HEK293T (cell line): ENCODE measurements around the gene SNX9.
A peak's percentile ranks its signal among the peaks of the same experiment; 100 is the strongest.

Experiments
- CTCF ChIA-PET: fragments of 350-600 bp; formaldehyde crosslinking; extraction: SDS; loops from one replicate; lab custom pipeline; 2021; ENCODE audit warnings: antibody characterized with exemption, inconsistent platforms; lab: Yijun Ruan, JAX
- POLR2A ChIA-PET: fragments of 350-600 bp; formaldehyde crosslinking; extraction: SDS; loops from one replicate; lab custom pipeline; 2020; ENCODE audit warnings: antibody characterized with exemption, inconsistent platforms; lab: Yijun Ruan, JAX
- DNase-seq: peaks from one replicate; pipeline ENCODE4 v3.0.0; 2012; ENCODE audit warnings: mixed read lengths; ENCODE audit errors: extremely low spot score
- ARNT ChIP-seq: fragments of 450-650 bp; IDR thresholded peaks from 2 replicates; pipeline ENCODE4 v1.6.1; 2017; ENCODE audit warnings: mild to moderate bottlenecking
- BHLHE40 ChIP-seq: fragments of 450-650 bp; IDR thresholded peaks from 2 replicates; pipeline ENCODE4 v1.6.1; 2016; ENCODE audit warnings: mild to moderate bottlenecking, moderate library complexity, borderline replicate concordance
- CTBP1 ChIP-seq: fragments of 450-650 bp; IDR thresholded peaks from 2 replicates; pipeline ENCODE4 v1.6.1; 2016; ENCODE audit warnings: borderline replicate concordance
- ELF4 ChIP-seq: fragments of 450-650 bp; IDR thresholded peaks from 2 replicates; pipeline ENCODE4 v1.6.1; 2017; ENCODE audit warnings: antibody characterized with exemption
- FOXA1 ChIP-seq: fragments of 450-650 bp; IDR thresholded peaks from 2 replicates; pipeline ENCODE4 v1.6.1; 2016; ENCODE audit warnings: mild to moderate bottlenecking
- FOXK2 ChIP-seq: fragments of 450-650 bp; IDR thresholded peaks from 2 replicates; pipeline ENCODE4 v1.6.1; 2016; ENCODE audit warnings: mild to moderate bottlenecking
- FOXM1 ChIP-seq: fragments of 450-650 bp; IDR thresholded peaks from 2 replicates; pipeline ENCODE4 v1.6.1; 2017; ENCODE audit warnings: mild to moderate bottlenecking, borderline replicate concordance
- HDGF ChIP-seq: fragments of 450-650 bp; IDR thresholded peaks from 2 replicates; pipeline ENCODE4 v1.6.1; 2017; ENCODE audit warnings: antibody characterized with exemption, borderline replicate concordance
- L3MBTL2 ChIP-seq: fragments of 450-650 bp; conservative IDR thresholded peaks from 2 replicates; pipeline ENCODE4 v1.6.1; 2016; ENCODE audit warnings: mild to moderate bottlenecking
- LEF1 ChIP-seq: fragments of 450-650 bp; IDR thresholded peaks from 2 replicates; pipeline ENCODE4 v1.6.1; 2017; ENCODE audit warnings: mild to moderate bottlenecking, borderline replicate concordance
- NFRKB ChIP-seq: fragments of 450-650 bp; IDR thresholded peaks from 2 replicates; pipeline ENCODE4 v1.6.1; 2016; ENCODE audit warnings: mild to moderate bottlenecking, moderate library complexity
- PKNOX1 ChIP-seq: fragments of 450-650 bp; IDR thresholded peaks from 2 replicates; pipeline ENCODE4 v1.6.1; 2016
- SP1 ChIP-seq: fragments of 450-650 bp; IDR thresholded peaks from 2 replicates; pipeline ENCODE4 v1.6.1; 2017
- SUZ12 ChIP-seq: fragments of 450-650 bp; IDR thresholded peaks from 2 replicates; pipeline ENCODE4 v1.6.1; 2016; ENCODE audit warnings: mild to moderate bottlenecking
- TARDBP ChIP-seq: fragments of 450-650 bp; IDR thresholded peaks from 2 replicates; pipeline ENCODE4 v1.6.1; 2016
- ZNF384 ChIP-seq: fragments of 450-650 bp; IDR thresholded peaks from 2 replicates; pipeline ENCODE4 v1.6.1; 2016

SNX9 gene

GRCh38 chr6:157984128-157984527 is 161.1 kb downstream of the SNX9 start:
- POLR2A ChIA-PET, result interaction anchor here (0.8 to 1.0 kb wide), 2 partner anchors 84 to 92 kb away, joined by 3 to 4 read pairs; no protein-coding TSS in a partner anchor
- DNase-seq, result no peak
- CTCF ChIA-PET, result interaction anchor here (0.6 to 1.6 kb wide), 3 partner anchors 43 to 88 kb away, joined by 3 to 5 read pairs (median 4); no protein-coding TSS in a partner anchor
- TF ChIP-seq FOXM1 (no peak), FOXK2 (no peak), SP1 (no peak), BHLHE40 (no peak), FOXA1 (no peak), SUZ12 (no peak)

GRCh38 chr6:157984686-157985225 is 161.7 kb downstream of the SNX9 start:
- no peak for TF ChIP-seq CTBP1
- TF ChIP-seq ELF4, result no peak
- TF ChIP-seq ZNF384, result no peak
- TF ChIP-seq SUZ12, result no peak
- TF ChIP-seq FOXM1, result no peak
- TF ChIP-seq LEF1, result no peak
- TF ChIP-seq HDGF, result no peak
- no peak for TF ChIP-seq SP1
- no peak for TF ChIP-seq ARNT
- no peak for TF ChIP-seq TARDBP
- no peak for TF ChIP-seq FOXA1
- no peak for TF ChIP-seq NFRKB
- no peak for TF ChIP-seq BHLHE40
- no peak for TF ChIP-seq L3MBTL2
- no peak for TF ChIP-seq PKNOX1
- no peak for DNase-seq
- CTCF ChIA-PET, result interaction anchor here (0.6 to 1.6 kb wide), 3 partner anchors 42 to 88 kb away, joined by 3 to 5 read pairs (median 4); no protein-coding TSS in a partner anchor
- POLR2A ChIA-PET, result interaction anchor here (1.0 kb wide), 1 partner anchor 91 kb away, joined by 3 read pairs; no protein-coding TSS in a partner anchor

DNA sequence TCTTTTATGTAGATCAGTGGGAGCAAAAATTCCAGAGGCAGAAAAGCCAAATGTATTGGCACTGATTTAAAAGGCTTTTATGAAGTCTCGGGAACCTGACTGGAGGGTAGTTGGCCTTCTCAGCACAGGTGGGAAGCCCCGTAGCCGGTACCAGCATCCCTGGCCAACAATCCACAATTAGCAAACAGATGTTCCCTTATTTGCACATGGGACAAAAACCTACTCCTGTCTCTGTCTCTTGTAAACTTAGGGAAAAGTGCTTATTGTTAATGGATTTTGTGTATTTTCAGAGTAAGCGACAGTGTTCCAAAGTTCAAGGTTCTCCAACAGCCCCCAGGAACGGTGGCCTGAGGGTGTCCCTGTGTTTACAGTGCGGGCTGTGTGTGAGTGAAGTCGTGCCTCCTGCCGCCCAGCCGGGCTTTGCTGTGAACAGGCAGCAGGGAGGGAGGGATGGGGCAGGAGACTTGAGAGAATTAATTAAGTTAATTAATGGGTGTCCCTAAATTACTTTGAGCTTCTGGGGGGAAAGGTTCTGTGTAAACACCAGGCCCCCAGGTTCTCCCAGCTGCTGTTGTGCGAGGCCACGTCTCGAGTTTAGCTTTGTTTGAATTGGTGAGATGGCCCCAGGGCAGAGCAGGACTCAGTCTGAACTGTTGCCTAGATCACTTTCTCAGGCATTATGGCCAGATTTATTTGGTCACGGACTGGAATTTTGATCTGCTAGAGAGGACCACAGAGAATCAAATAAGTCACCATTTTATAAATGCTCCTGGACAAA is 162.5 kb downstream of the SNX9 start:
- DNase-seq, result no peak
- POLR2A ChIA-PET, result interaction anchor here (1.1 kb wide), 1 partner anchor 42 kb away, joined by 4 read pairs; no protein-coding TSS in a partner anchor
- no peak for TF ChIP-seq FOXM1
- no peak for TF ChIP-seq ARNT
- no peak for TF ChIP-seq LEF1
- no peak for TF ChIP-seq FOXA1
- TF ChIP-seq TARDBP, result no peak
- TF ChIP-seq FOXK2, result no peak
- no peak for TF ChIP-seq ELF4
- peak; percentile 22; the same call in 1 of the 2 replicates for TF ChIP-seq HDGF
- TF ChIP-seq L3MBTL2, result 0 out of 2 replicates have a peak, but pooled peaks have one; percentile 8
- TF ChIP-seq SP1, result no peak
- TF ChIP-seq SUZ12, result no peak
- TF ChIP-seq ZNF384, result no peak
- TF ChIP-seq BHLHE40, result no peak
- CTCF ChIA-PET, result interaction anchor here (1.6 kb wide), 1 partner anchor 87 kb away, joined by 3 read pairs; no protein-coding TSS in a partner anchor

DNA sequence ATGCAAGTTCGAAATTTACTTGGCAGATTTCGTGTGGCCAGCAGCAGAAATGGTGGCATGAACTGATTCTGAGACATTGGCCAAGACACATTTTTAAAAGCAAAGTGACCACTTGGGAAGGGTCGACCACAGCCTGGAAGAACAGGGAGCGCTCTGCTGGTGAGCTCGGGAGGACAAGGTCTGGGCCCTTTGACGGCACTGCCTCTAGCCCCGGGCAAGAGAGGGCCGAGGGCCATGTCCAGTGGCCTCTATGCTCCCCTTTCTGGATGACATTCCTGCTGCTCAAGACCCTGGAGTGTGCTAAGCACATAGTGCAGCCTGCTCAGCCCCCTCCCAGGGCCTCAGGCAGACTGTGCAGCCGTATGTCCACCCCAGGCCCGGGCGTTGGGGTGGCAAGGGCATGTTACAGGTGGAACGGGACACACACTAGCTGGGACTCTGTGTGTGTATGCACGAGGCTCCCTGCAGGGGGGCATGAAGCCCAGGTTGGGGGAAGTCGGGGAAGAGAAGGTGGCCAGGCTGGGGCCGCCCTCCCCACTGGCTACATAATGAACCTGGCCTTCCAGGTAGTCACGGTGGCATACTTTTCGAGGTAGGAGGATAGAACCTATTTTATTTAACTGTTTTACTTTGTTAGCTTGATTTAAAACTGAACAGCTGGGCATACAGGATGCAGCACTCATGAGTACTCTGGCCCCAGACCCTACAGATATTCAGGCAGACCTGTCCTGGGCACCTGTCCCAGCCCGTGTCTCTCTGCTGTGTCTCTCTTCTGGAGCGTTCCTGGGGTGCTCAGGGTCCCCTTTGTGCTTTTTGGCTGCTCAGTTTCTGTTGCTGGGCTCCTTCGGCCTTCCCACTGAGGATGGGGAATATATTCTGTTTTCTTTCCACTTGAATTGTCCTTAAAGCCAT is 165.0 kb downstream of the SNX9 start:
- no peak for DNase-seq
- no peak for TF ChIP-seq L3MBTL2
- TF ChIP-seq BHLHE40, result no peak
- no peak for TF ChIP-seq FOXK2
- TF ChIP-seq CTBP1, result no peak
- no peak for TF ChIP-seq NFRKB
- TF ChIP-seq HDGF, result no peak
- TF ChIP-seq ARNT, result no peak
- no peak for TF ChIP-seq ELF4
- TF ChIP-seq SP1, result no peak
- no peak for TF ChIP-seq LEF1
- no peak for TF ChIP-seq FOXA1
- TF ChIP-seq FOXM1, result no peak
- no peak for TF ChIP-seq ZNF384
- no peak for TF ChIP-seq PKNOX1
- no peak for TF ChIP-seq SUZ12
- no peak for TF ChIP-seq TARDBP
- CTCF ChIA-PET, result no interaction called here
- POLR2A ChIA-PET, result no interaction called here

DNA sequence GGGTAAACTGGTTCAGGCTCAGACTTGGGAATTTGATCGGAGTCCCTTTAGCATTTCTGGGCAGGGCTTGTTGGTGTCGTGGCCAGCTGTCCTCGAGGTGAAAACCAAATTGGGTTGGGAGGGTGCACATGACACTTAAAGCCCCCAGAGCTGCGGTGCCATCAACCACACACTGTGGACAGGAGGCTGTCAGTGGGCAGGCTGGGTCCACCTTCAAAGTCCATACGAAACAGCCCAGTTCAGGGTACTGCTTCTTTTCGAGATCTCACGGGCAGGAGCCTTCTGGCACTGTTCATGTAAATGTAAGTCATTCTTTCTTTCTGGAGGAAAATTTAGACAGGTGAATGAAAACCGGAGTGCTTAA is 165.6 kb downstream of the SNX9 start:
- CTCF ChIA-PET, result no interaction called here
- POLR2A ChIA-PET, result no interaction called here
- TF ChIP-seq SP1 (no peak), ARNT (no peak), ZNF384 (no peak), ELF4 (no peak), FOXA1 (no peak), SUZ12 (no peak), HDGF (no peak), BHLHE40 (no peak), NFRKB (no peak)
- DNase-seq, result no peak
